Activated naive CD4-positive, alpha-beta T cell treated with anti-CD3 and anti-CD28 coated beads for 36 hours (primary cell): Measurements from ENCODE around the gene BACE2. TPM values are rescaled to one million over a fixed set of nuclear protein-coding genes. Genes with fewer than 3 reads are reported as not detected.
"Not testable (repeated sequence)": the region's sequence is repeated elsewhere in the genome, so short reads cannot be mapped to it uniquely, and the experiment has no call there.

Experiments used
- CTCF ChIA-PET: fragments of 350-600 bp; sonication (Branson Sonifier 250); formaldehyde crosslinking; loops from one replicate; lab custom pipeline; 2021; ENCODE audit warnings: antibody characterized with exemption; lab: Charles Lee
- DNase-seq: peaks from one replicate; pipeline ENCODE4 v3.0.0-alpha.2; 2020
- H3K27ac Mint-ChIP-seq: one replicate; pipeline ENCODE4 v1.8.0; 2021; ENCODE audit warnings: mild to moderate bottlenecking, mixed read lengths
- H3K27me3 Mint-ChIP-seq: one replicate; pipeline ENCODE4 v1.8.0; 2021; ENCODE audit warnings: low read depth, mixed read lengths
- H3K36me3 Mint-ChIP-seq: one replicate; pipeline ENCODE4 v1.8.0; 2021; ENCODE audit warnings: low read depth, mixed read lengths
- H3K4me1 Mint-ChIP-seq: one replicate; pipeline ENCODE4 v1.8.0; 2021; ENCODE audit warnings: low read depth, mixed read lengths
- H3K4me3 Mint-ChIP-seq: one replicate; pipeline ENCODE4 v1.8.0; 2021; ENCODE audit warnings: mild to moderate bottlenecking, moderate library complexity, mixed read lengths
- H3K9me3 Mint-ChIP-seq: one replicate; pipeline ENCODE4 v1.8.0; 2021; ENCODE audit warnings: mixed read lengths
- intact Hi-C: fragments of 100-400 bp; cut with micrococcal nuclease; formaldehyde crosslinking; loops from one replicate; pipeline ENCODE4 v1.15.1; 2023
- total RNA-seq, 2 experiments: library from RNA; stranded (reverse); gene quantifications; one replicate each; pipeline ENCODE4 v1.2.3, GENCODE V29; 2021

Gene BACE2
- total RNA-seq, 2 experiments from 2014 or later = 0.17 to 0.89 TPM

DNA sequence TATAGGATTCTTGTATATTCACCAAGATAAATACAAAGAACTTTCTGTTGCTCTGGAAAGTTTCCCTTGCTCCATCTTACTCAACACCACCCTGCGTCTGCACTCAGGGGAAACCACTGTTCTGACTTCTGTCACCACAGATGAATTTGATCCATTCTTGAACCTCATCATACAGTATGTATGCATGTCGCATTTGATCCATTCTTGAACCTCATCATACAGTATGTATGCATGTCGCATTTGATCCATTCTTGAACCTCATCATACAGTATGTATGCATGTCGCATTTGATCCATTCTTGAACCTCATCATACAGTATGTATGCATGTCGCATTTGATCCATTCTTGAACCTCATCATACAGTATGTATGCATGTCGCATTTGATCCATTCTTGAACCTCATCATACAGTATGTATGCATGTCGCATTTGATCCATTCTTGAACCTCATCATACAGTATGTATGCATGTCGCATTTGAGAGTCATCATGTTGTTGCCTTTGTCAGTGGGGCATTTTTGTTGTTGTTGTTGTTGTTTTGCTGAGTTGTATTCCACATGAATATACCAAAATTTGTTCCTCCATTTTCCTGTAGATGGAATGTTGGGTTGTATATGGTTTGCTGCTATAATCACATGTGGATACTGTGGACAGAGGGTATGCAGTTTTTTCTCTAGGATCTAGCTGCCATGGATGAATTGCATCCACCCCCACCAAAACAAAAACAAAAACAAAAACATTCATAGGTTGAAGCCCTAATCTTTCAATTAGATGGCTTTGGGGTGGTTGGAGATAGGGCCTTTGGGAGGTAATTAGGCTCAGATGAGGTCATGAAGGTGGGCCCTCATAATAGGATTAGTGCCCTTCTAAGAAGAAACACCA is 145.6 kb downstream of the BACE2 start:
- H3K27me3 Mint-ChIP-seq = peaks cover 29% of the 10 kb centered on the region

DNA sequence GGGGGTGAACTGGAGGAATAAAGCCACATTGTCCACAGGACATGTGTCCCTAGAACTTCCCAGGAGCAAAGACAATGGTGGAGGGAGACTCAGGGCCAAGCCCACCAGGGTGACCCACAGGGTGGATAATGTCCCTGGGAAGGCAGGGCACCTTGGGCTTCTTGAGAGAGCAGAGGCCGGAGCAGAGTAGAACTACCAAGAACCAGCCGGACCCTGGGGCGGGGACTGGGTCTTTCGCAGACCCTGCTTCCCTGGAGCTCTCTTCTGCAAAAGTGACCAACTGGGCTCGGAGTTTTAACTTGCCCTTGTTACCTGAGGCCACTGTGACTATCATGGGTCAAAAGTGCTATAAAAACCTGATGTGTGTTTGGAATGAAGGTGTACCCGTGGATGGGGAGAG is 147.8 kb downstream of the BACE2 start:
- no peak overlapping the region for H3K4me3 Mint-ChIP-seq
- H3K36me3 Mint-ChIP-seq = no peaks in the 10 kb centered on the region
- CTCF ChIA-PET = interaction anchor here (0.7 kb wide), 1 partner anchor 32 kb away, joined by 3 read pairs; no protein-coding TSS in a partner anchor
- H3K27me3 Mint-ChIP-seq = peaks cover 23% of the 10 kb centered on the region
- intact Hi-C loops = no loop called here
- peaks cover 3% of the 10 kb centered on the region for H3K4me1 Mint-ChIP-seq
- DNase-seq = no peak
- no peaks in the 10 kb centered on the region for H3K9me3 Mint-ChIP-seq
- no peak overlapping the region for H3K27ac Mint-ChIP-seq

More for the DNA sequence above, 145.6 kb downstream of the BACE2 start:
- H3K4me3 Mint-ChIP-seq, intact Hi-C loops, H3K27ac Mint-ChIP-seq, CTCF ChIA-PET, H3K4me1 Mint-ChIP-seq, H3K9me3 Mint-ChIP-seq, H3K36me3 Mint-ChIP-seq, DNase-seq: not testable (repeated sequence)

DNA sequence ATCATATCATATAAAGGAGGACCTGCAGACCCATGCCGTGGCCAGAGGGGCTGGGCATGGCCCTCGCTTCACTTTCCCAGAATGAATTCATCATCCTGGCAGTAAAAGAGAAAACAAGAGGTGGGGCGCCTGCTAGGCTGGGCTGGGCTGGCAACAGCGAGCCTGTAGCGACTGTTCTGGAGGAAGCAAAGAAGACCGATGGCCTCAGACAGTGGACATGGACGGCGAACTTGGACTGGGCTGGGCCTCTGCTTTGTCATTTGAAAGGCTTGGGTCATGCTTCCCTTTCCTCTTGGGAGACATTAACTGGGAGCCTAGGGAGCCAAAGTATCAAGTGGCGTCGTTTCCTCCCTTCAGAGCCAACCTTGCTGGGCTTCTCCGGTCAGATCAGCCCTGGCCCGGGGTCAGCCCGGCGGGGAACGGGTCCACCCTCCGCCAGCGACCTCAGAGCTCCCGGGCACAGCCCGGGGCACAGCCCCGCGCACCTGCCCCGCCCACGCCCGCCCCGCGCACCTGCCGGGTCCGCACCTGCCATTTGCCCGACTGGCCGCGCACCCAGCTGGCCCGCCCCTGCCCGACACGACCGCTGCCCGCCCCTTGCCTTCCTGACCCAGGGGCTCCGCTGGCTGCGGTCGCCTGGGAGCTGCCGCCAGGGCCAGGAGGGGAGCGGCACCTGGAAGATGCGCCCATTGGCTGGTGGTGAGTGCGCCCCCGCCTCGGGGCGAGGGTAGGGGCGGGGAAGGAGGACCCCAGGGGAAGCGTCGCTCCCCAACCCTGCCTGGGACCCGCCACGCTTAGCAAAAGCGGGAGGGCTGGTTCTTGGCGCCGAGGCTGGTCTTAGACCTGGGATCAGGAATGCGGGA is 148.5 kb downstream of the BACE2 start, which contains the start of gene FAM3B:
Gene FAM3B, plus strand, starts transcription at position 602 of the 863 bp plus-strand sequence. Its CDS starts 79 bp downstream, at position 681.
- DNase-seq = no peak

DNA sequence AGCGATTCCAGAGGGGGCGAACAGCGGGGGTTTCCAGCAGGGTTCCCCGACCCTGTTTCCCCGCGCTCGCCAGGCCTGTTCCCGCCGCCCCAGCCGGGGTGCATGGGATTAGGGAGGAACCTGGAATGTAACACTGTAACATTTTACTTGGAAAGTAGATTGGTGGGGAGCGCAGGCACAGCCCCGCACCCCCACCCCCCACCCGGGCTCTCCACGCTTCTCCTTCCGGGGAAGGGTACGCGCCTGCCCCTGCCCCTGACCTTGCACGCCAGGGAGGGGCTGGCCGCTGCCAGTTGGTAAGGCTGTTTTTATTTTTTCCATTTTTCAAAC is 149.1 kb downstream of the BACE2 start:
- H3K27ac Mint-ChIP-seq = no peak overlapping the region
- peak overlapping the region; percentile 15 for H3K4me3 Mint-ChIP-seq
- H3K27me3 Mint-ChIP-seq = peaks cover 24% of the 10 kb centered on the region
- H3K4me1 Mint-ChIP-seq = peaks cover 10% of the 10 kb centered on the region
- intact Hi-C loops = no loop called here
- H3K36me3 Mint-ChIP-seq = no peaks in the 10 kb centered on the region
- no peak for DNase-seq
- CTCF ChIA-PET = no interaction called here
- H3K9me3 Mint-ChIP-seq = no peaks in the 10 kb centered on the region

More for the DNA sequence above, 148.5 kb downstream of the BACE2 start, which contains the start of gene FAM3B:
- H3K36me3 Mint-ChIP-seq = no peaks in the 10 kb centered on the region
- H3K4me3 Mint-ChIP-seq = peak within 1 kb of the TSS; percentile 15
- peaks cover 24% of the 10 kb centered on the region for H3K27me3 Mint-ChIP-seq
- H3K4me1 Mint-ChIP-seq = peaks cover 7% of the 10 kb centered on the region
- intact Hi-C loops = no loop called here
- no peak within 1 kb of the TSS for H3K27ac Mint-ChIP-seq
- no peaks in the 10 kb centered on the region for H3K9me3 Mint-ChIP-seq
- CTCF ChIA-PET = no interaction called here

GRCh38 chr21:41317458-41317857 is 149.5 kb downstream of the BACE2 start:
- no peak overlapping the region for H3K27ac Mint-ChIP-seq
- H3K4me1 Mint-ChIP-seq = peaks cover 10% of the 10 kb centered on the region
- intact Hi-C loops = no loop called here
- H3K9me3 Mint-ChIP-seq = no peaks in the 10 kb centered on the region
- CTCF ChIA-PET = interaction anchor here (1.0 kb wide), 1 partner anchor 8 kb away, joined by 3 read pairs; no protein-coding TSS in a partner anchor
- no peak for DNase-seq
- H3K4me3 Mint-ChIP-seq = peak overlapping the region; percentile 15
- H3K27me3 Mint-ChIP-seq = peaks cover 24% of the 10 kb centered on the region
- no peaks in the 10 kb centered on the region for H3K36me3 Mint-ChIP-seq

DNA sequence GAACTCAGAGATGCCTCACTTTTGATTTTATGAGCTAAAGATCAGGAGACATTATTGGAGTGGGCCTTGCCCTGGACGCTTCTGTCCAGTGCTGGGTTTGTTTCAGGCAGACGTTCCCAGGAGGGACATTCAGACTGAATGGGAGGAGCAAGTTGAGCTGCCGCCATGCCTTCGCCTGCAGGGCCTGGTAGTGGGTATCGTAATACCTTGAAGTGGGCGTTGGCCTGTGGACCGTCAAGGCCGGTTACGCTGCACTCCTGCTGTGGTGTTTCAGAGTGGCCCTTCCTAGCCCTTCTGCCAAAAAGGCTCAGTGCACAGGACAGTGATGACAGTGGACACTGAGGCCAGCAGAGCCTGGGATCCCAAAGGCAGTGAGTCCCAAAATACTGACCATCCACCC is 150.3 kb downstream of the BACE2 start:
- peaks cover 24% of the 10 kb centered on the region for H3K27me3 Mint-ChIP-seq
- no peaks in the 10 kb centered on the region for H3K9me3 Mint-ChIP-seq
- H3K27ac Mint-ChIP-seq = no peak overlapping the region
- DNase-seq = no peak
- intact Hi-C loops = no loop called here
- no peaks in the 10 kb centered on the region for H3K36me3 Mint-ChIP-seq
- CTCF ChIA-PET = interaction anchor here (1.0 kb wide), 1 partner anchor 8 kb away, joined by 3 read pairs; no protein-coding TSS in a partner anchor
- peaks cover 10% of the 10 kb centered on the region for H3K4me1 Mint-ChIP-seq
- no peak overlapping the region for H3K4me3 Mint-ChIP-seq

GRCh38 chr21:41319273-41319672 is 151.3 kb downstream of the BACE2 start:
- no peaks in the 10 kb centered on the region for H3K36me3 Mint-ChIP-seq
- H3K9me3 Mint-ChIP-seq = no peaks in the 10 kb centered on the region
- intact Hi-C loops = no loop called here
- no peak overlapping the region for H3K4me3 Mint-ChIP-seq
- H3K4me1 Mint-ChIP-seq = peaks cover 10% of the 10 kb centered on the region
- DNase-seq = no peak
- H3K27me3 Mint-ChIP-seq = peaks cover 24% of the 10 kb centered on the region
- CTCF ChIA-PET = interaction anchor here (2.8 kb wide), 1 partner anchor 36 kb away, joined by 14 read pairs; no protein-coding TSS in a partner anchor
- H3K27ac Mint-ChIP-seq = no peak overlapping the region

- CTCF ChIA-PET = interaction anchor here (2.8 kb wide), 1 partner anchor 38 kb away, joined by 14 read pairs; no protein-coding TSS in a partner anchor
- peak; percentile 54 for DNase-seq
These were observed 153.4 kb downstream of the BACE2 start for GRCh38 chr21:41321211-41321907.

DNA sequence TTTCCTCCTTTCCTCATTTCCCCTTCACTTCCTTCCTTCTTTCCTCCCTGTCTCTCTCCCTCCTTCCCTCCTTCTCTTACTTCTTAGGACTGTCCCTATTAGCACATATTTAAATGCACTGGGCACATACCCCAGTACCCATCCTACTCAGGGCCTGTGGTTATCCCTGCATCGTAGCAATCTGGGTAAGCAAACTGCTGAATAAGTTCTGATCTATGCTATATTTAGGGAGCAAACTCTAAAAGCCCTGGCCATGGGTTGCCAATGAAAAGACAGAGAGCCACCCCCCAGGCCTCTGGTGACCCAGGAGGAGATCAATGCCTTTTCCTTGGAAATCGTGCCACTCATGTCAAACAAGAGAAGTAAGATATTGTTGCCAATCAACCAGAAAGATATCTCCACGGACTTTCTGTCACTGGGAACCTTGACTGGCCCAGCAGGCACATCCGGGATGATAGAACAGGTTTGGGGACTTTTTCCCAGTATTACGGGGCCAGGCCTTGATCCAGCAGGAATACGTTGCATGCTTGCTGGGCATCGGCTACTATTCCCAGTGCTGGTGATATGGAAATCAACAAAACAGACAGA is 154.0 kb downstream of the BACE2 start:
- no peak overlapping the region for H3K4me3 Mint-ChIP-seq
- H3K27me3 Mint-ChIP-seq = peaks cover 9% of the 10 kb centered on the region
- intact Hi-C loops = no loop called here
- H3K36me3 Mint-ChIP-seq = no peaks in the 10 kb centered on the region
- DNase-seq = no peak
- CTCF ChIA-PET = no interaction called here
- no peak overlapping the region for H3K27ac Mint-ChIP-seq
- H3K9me3 Mint-ChIP-seq = no peaks in the 10 kb centered on the region
- H3K4me1 Mint-ChIP-seq = peaks cover 10% of the 10 kb centered on the region

More at GRCh38 chr21:41321211-41321907, 153.4 kb downstream of the BACE2 start:
- Mint-ChIP-seq H3K27me3 (peaks cover 9% of the 10 kb centered on the region), H3K27ac (no peak overlapping the region), H3K36me3 (no peaks in the 10 kb centered on the region), H3K4me3 (no peak overlapping the region), H3K9me3 (no peaks in the 10 kb centered on the region), H3K4me1 (peaks cover 10% of the 10 kb centered on the region)
- intact Hi-C loops = no loop called here

DNA sequence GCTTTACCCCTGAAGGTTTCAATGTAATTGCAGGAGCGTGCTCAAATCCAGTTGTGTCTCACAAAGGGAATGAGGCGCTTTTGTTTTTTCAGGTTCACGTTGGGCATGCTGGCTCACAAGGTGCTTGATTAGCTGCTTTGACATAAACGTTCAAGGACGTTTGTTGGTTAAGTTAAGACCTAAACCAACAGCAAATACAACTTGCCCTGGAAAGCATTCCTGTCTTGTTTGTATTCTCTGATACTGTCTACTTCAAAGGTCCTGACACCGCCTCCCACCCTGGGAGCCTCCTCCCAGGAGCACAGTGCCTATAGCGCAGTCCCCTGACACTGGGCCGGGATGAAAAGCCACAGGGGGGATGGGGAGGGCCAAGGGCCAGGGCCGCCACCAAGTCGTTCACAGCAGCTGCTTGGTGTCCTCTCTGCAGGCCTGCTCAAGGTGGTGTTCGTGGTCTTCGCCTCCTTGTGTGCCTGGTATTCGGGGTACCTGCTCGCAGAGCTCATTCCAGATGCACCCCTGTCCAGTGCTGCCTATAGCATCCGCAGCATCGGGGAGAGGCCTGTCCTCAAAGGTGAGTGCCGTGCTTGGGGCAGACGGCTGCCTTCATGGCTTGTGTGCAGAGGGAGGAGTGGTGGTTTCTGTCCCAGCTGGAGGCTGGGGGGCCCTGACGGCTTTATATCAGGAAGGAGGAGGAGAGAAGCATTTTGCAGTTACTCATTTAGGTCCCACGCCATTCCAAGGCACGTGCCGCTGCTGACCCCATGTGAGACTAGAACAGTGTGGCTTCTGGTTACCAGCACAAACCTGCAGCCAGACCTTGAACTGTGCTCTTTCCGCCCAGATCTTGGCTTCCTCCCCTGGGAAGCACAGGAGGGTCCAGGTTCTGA is 154.8 kb downstream of the BACE2 start:
- DNase-seq = no peak
- H3K27me3 Mint-ChIP-seq = peaks cover 4% of the 10 kb centered on the region
- H3K9me3 Mint-ChIP-seq = no peaks in the 10 kb centered on the region
- H3K27ac Mint-ChIP-seq = no peak overlapping the region
- no peaks in the 10 kb centered on the region for H3K36me3 Mint-ChIP-seq
- H3K4me1 Mint-ChIP-seq = peaks cover 7% of the 10 kb centered on the region
- CTCF ChIA-PET = no interaction called here
- H3K4me3 Mint-ChIP-seq = no peak overlapping the region
- intact Hi-C loops = no loop called here
